Posterior cingulate gyrus (tissue), 11 donors: ENCODE data around the gene KIR2DL1.
"Not testable (repeated sequence)": the region's sequence is repeated elsewhere in the genome, so short reads cannot be mapped to it uniquely, and the experiment has no call there.

Experiments
- DNase-seq, 10 donors: peaks; one replicate each; pipeline versions ENCODE4 v3.0.0 to v3.0.0-alpha.2; 2020 to 2021; ENCODE audit warnings: mixed read lengths in 3 of 10
- intact Hi-C: fragments of 100-400 bp; cut with DNase I; formaldehyde crosslinking; loops from one replicate; pipeline ENCODE4 v1.15.1; 2023

The KIR2DL1 gene

DNA sequence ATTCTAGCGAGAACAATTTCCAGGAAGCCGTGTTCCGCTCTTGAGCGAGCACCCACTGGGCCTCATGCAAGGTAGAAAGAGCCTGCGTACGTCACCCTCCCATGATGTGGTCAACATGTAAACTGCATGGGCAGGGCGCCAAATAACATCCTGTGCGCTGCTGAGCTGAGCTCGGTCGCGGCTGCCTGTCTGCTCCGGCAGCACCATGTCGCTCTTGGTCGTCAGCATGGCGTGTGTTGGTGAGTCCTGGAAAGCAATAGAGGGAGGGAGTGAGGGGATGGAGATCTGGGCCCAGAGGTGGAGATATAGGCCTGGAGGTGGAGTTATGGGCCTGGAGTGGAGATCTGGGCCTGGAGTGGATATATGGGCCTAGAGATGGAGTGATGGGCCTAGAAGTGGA, at the start of gene KIR2DL1:
KIR2DL1 (plus strand) TSS at position 148 of the 400 bp plus-strand sequence; CDS start at position 206, 58 bp downstream.
- intact Hi-C loops, DNase-seq: not testable (repeated sequence)

DNA sequence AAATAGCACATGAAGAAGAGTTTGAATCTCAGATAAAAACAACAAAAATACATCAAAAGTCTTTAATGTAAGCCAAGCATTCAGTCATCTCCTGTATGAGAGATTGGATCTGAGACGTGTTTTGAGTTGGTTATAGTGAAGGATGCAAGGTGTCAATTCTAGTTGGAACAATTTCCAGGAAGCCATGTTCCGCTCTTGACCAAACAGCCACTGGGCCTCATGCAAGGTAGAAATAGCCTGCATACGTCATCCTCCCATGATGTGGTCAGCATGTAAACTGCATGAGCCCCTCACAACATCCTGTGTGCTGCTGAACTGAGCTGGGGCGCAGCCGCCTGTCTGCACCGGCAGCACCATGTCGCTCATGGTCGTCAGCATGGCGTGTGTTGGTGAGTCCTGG, 45.5 kb upstream of the KIR2DL1 start, which contains the start of gene KIR3DL3:
KIR3DL3 (plus strand) TSS at position 301 of the 400 bp plus-strand sequence; CDS start at position 356, 55 bp downstream.
- intact Hi-C loops = no loop called here
- DNase-seq = no peak

DNA sequence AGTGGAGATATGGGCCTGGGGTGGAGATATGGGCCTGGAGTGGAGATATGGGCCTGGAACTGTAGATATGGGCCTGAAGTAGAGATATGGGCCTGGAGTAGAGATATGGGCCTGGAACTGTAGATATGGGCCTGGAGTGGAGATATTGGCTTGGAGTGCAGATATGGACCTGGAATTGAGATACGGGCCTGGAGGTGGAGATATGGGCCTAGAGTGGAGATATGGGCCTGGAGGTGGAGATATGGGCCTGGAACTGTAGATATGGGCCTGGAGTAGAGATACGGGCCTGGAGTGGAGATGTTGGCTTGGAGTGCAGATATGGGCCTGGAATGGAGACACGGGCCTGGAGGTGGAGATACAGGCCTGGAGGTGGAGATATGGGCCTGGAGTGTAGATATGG, 44.9 kb upstream of the KIR2DL1 start:
- DNase-seq = no peak
- intact Hi-C loops = no loop called here

DNA sequence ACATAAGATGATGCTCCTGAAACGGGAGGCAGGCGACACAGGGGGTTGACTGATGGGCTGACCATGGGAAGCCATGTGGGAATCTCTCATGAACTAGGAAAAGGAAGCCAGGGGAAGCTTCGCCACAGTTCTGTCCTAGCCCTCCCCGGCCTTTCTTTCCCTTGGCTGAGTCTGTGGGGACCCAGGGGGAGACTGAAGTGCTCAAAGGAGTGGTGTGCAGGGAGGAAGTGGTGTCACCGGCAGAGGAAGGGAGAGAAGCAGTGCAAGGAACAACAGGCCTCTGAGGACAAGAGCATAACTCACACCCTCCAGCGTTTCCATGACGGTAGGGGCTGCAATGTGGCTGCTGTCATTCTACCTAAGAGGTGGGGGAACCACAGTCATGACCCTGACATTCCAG, 44.3 kb upstream of the KIR2DL1 start:
- no peak for DNase-seq
- intact Hi-C loops = no loop called here

DNA sequence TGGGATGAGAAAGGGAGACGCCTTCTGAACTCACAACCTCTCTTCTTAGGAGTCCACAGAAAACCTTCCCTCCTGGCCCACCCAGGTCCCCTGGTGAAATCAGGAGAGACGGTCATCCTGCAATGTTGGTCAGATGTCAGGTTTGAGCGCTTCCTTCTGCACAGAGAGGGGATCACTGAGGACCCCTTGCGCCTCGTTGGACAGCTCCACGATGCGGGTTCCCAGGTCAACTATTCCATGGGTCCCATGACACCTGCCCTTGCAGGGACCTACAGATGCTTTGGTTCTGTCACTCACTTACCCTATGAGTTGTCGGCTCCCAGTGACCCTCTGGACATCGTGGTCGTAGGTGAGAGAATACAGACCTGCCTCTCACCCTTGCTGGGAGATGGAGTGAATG, 42.0 kb upstream of the KIR2DL1 start:
- DNase-seq = no peak
- intact Hi-C loops = no loop called here

DNA sequence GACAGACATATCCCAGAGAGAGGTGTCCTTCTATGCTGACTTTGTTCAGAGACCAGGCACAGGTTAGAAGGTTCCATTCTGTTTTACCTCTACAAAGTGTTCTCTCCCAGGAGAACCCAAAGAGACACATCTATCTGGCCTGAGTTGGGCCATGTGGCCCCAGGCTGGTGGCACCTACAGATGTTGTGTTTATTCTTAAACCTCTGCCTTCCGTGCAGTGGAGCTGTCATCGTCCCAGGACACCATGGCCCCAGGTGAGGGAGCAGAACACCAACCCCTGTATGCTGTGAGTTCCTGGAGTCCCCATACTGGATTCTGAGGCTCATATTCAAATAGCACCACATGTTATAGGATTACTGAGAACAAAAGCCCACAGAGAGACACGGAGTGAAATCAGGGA, 41.4 kb upstream of the KIR2DL1 start:
- intact Hi-C loops = no loop called here
- DNase-seq = no peak

DNA sequence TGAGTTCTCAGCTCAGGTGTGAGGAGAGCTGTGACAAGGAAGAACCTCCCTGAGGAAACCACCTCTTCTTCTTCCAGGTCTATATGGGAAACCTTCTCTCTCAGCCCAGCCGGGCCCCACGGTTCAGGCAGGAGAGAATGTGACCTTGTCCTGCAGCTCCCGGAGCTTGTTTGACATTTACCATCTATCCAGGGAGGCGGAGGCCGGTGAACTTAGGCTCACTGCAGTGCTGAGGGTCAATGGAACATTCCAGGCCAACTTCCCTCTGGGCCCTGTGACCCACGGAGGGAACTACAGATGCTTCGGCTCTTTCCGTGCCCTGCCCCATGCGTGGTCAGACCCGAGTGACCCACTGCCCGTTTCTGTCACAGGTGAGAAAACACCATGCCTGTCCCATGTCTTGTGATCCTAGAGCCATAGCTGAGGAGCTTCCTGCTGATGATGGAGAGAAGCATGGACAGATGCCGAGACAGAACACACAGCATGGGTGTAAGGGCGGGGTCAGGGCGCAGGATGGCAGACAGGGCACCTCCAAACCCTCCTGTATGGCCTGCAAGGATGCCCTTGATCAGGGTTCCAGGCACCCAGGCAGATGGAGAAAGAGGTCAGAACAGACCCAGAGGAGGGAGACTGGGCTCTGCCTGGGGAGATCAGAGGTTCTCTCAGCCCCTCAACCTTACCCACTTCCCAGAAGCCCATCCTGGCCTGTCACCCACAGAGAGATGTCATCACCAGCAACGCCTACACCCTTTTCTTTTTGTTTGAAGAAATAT, 40.0 kb upstream of the KIR2DL1 start:
- DNase-seq = no peak
- intact Hi-C loops = no loop called here

- no peak for DNase-seq
- intact Hi-C loops = no loop called here
These were observed 38.4 kb upstream of the KIR2DL1 start for GRCh38 chr19:54731191-54731590.

DNA sequence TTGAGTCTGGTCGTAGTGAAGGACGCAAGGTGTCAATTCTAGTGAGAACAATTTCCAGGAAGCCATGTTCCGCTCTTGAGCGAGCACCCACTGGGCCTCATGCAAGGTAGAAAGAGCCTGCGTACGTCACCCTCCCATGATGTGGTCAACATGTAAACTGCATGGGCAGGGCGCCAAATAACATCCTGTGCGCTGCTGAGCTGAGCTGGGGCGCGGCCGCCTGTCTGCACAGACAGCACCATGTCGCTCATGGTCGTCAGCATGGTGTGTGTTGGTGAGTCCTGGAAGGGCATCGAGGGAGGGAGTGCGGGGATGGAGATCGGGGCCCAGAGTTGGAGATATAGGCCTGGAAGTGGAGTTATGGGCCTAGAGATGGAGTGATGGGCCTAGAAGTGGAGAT, 31.3 kb upstream of the KIR2DL1 start, which contains the start of gene KIR2DL3:
KIR2DL3 (plus strand) TSS at position 208 of the 400 bp plus-strand sequence; CDS start at position 241, 33 bp downstream.
- intact Hi-C loops = not testable (repeated sequence)

DNA sequence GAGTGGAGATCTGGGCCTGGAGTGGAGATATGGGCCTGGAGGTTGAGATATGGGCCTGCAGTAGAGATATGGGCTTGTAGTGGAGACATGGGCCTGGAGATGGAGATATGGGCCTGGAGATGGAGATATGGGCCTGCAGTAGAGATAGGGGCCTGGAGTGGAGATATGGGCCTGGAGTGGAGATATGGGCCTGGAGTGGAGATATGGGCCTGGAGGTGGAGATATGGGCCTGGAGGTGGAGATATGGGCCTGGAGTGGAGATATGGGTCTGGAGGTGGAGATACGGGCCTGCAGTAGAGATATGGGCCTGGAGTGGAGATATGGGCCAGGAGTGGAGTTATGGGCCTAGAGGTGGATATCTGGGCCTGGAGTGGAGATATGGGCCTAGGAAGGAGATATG, 30.9 kb upstream of the KIR2DL1 start:
- DNase-seq = no peak
- intact Hi-C loops = no loop called here

More for the DNA sequence above, 31.3 kb upstream of the KIR2DL1 start, which contains the start of gene KIR2DL3:
- DNase-seq = not testable (repeated sequence)

DNA sequence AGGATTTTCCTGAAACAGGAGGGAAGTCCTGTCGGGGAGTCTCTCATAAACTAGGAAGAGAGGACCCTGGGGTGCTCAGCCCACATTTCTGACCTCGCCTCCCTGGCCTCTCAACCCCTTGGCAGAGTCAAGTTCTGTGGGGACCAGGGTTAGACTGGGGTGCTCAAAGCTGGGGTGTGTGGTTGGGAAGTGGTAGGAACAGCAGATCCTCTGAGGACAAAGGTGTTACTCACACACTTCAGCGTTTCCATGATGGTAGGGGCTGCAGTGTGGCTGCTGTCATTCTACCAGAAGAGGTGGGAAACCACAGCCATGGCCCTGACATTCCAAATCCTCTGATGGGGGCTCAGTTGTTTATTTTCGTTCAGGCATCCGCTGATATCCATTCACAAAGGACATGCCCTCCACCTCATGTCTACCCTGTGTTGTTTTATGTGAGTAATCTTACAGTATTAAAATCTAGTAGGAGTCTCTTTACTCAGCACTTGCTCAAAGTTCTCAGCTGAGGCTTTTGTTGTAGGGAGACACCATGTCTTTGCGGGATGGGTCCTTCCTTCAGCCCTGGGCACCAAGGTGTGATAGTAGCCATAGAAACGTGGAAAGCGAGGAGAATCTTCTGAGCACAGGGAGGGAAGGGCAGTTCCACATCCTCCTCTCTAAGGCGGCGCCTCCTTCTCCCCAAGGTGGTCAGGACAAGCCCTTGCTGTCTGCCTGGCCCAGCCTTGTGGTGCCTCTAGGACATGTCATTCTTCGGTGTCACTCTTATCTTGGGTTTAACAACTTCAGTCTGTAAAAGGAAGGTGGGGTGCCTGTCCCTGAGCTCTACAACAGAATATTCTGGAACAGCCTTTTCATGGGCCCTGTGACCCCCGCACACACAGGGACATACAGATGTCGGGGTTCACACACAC, 29.8 kb upstream of the KIR2DL1 start:
- no peak for DNase-seq
- intact Hi-C loops = no loop called here

DNA sequence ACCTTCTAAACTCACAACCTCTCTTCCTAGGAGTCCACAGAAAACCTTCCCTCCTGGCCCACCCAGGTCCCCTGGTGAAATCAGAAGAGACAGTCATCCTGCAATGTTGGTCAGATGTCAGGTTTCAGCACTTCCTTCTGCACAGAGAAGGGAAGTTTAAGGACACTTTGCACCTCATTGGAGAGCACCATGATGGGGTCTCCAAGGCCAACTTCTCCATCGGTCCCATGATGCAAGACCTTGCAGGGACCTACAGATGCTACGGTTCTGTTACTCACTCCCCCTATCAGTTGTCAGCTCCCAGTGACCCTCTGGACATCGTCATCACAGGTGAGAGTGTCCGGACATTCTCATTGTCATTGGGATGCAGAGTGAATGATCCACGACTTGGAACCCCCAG, 27.6 kb upstream of the KIR2DL1 start:
- DNase-seq, intact Hi-C loops: not testable (repeated sequence)

DNA sequence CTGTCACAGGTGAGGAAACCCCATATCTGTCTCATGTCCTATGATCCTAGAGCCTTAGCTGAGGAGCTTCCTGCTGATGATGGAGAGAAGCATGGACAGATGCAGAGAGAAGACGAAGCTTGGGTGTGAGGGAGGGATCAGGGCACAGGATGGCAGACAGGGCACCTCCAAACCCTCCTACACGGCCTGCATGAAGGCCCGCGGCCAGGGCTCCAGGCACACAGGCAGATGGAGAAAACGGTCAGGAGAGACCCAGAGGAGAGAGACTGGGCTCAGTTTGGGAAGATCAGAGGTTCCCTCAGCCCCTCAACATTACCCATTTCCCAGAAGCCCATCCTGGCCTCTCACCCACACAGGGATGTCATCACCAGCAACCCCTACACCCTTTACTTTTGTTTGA, 25.5 kb upstream of the KIR2DL1 start:
- DNase-seq, intact Hi-C loops: not testable (repeated sequence)

GRCh38 chr19:54747614-54748322, 21.8 kb upstream of the KIR2DL1 start:
- intact Hi-C loops = not testable (repeated sequence)
- DNase-seq = peak in 1 of 10 donors; percentile 8

GRCh38 chr19:54750276-54750675, 19.3 kb upstream of the KIR2DL1 start:
- DNase-seq, intact Hi-C loops: not testable (repeated sequence)

- DNase-seq, intact Hi-C loops: not testable (repeated sequence)
These were observed 13.1 kb upstream of the KIR2DL1 start for GRCh38 chr19:54756204-54757110.

DNA sequence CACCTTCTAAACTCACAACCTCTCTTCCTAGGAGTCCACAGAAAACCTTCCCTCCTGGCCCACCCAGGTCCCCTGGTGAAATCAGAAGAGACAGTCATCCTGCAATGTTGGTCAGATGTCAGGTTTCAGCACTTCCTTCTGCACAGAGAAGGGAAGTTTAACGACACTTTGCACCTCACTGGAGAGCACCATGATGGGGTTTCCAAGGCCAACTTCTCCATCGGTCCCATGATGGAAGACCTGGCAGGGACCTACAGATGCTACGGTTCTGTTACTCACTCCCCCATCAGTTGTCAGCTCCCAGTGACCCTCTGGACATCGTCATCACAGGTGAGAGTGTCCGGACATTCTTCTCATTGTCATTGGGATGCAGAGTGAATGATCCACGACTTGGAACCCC, 11.0 kb upstream of the KIR2DL1 start:
- DNase-seq, intact Hi-C loops: not testable (repeated sequence)

- intact Hi-C loops, DNase-seq: not testable (repeated sequence)
These were observed 5.4 kb upstream of the KIR2DL1 start for GRCh38 chr19:54764219-54764618.

- intact Hi-C loops, DNase-seq: not testable (repeated sequence)
These were observed 3.1 kb upstream of the KIR2DL1 start for GRCh38 chr19:54766464-54766863.
